HTERT RPE-1 (cell line): ENCODE measurements around the gene SLIT3.
"Not testable (repeated sequence)": the region's sequence is repeated elsewhere in the genome, so short reads cannot be mapped to it uniquely, and the experiment has no call there.

Experiments
- in situ Hi-C: fragments of 300-500 bp; cut with MboI; formaldehyde crosslinking; loops from 4 replicates; pipeline ENCODE4 v1.14.3; 2020; ENCODE audit warnings: low sequenced_read_pairs

SLIT3 gene

GRCh38 chr5:169114466-169115065 lies 186.4 kb downstream of the SLIT3 start:
- in situ Hi-C loops: no loop called here

DNA sequence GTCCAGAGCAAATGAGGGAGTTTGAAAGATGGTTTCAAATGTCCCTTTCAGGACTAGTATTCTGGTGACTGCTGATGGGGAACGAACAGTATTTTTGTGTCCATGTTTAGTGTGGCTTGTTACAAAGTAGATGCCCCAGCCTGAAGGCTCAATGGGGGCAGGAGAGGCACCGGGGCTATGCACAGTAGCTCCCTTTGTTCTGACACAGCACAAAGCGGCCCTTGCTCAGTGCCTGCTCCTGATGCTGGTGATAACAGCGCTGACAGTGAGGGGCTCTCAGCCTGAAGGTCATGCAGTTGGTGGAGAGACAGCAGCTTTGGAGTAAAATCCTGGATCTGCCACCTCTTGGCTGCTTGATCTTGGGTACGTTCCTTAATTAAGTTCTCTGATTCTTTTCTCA lies 188.9 kb downstream of the SLIT3 start:
- in situ Hi-C loops: no loop called here

DNA sequence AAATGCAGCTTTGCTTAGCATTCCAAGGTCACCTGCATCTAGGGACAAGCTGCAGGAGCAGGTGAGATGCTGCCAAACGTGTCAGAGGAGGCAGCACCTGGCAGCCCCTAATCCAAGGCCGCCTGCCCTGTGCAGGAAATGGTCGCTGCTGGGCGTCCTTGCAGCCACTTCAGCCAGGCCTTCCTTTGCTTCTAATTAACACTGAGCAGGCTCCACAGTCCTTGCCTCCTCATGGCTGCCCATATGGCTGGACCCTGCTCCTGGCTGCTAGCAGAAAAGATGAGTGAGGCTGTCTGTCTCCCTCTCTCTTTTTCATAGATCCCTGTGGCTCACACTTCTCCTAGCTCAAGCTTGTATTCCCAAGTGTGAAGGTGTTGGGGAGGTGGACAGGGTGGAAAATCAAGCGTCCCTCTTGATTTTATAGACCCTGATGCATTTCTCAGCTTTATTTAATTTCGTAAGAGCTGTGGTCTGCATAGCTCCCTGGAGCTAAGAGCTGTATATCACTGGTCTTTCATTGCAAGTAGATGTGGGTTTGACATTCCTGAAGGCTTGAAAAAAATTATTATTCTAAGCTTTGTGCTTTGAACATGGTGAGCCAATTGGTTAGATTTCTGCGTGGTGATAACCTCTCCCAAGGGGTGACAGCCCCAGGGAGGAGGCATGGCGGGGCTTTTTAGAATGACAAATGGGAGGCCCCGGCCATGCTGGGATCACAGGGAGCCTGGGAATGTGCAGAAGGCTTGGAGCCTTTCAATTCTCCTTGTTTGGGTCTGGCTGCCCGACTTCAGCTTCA lies 193.8 kb downstream of the SLIT3 start:
- in situ Hi-C loops: no loop called here

DNA sequence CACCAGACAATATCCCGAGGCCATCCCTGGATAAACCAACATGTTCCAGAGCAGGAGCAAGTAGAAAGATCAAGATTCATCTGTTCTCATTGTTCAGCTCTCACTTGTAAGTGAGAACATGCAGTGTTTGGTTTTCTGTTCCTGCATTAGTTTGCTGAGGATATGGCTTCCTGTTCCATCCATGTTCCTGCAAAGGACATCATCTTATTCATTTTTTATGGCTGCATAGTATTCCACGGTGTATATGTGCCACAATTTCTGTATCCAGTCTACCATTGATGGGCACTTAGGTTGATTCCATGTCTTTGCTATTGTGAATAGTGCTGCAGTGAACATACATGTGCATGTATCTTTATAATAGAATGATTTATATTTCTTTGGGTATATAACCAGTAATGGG lies 195.4 kb downstream of the SLIT3 start:
- in situ Hi-C loops: not testable (repeated sequence)

DNA sequence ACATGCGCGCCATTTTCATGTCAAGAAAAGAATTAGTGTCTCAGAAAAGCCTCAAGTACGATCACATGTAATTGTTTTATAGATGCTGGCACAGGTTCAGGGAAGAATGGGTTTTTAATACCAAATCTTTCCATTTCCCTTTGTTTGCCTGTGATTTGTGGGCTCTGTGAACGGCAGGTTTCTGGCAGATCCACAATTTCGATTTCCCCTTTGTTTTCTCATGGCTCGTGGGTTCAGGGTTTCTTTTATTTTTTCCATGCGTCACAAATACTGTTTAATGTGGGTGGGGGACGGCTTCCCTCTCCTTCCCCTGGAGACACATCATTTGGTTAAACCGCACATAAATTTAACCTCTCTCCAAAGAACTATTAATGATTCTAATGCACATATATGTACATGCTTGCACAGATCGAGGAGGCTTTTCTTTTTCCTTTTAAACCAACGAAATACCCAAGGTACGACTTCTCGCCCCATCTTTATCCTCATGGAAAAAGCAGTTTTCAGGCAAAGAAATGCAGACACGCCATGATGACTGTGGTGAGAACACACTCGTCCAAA lies 195.9 kb downstream of the SLIT3 start:
- in situ Hi-C loops: no loop called here

- in situ Hi-C loops: no loop called here
Observed at GRCh38 chr5:169103586-169104181, 197.3 kb downstream of the SLIT3 start.

DNA sequence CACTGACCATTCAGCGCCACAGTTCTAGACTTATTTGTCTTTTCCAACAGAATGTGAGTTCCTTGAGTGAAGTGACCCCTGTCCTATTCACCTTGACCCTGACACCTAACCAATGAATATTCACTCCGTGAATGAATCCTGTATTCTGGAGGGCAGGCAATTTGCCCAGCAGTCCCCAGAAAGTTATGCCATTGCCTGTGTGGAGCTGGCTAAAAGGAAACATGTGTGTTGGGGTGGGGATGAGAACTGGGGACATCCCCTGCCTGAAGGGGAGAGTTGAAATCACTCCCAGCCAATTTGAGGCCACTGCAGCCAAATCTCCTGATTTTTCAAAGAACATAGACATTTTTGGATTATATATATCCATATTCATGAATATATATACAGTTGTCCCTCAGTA lies 199.0 kb downstream of the SLIT3 start:
- in situ Hi-C loops: no loop called here

DNA sequence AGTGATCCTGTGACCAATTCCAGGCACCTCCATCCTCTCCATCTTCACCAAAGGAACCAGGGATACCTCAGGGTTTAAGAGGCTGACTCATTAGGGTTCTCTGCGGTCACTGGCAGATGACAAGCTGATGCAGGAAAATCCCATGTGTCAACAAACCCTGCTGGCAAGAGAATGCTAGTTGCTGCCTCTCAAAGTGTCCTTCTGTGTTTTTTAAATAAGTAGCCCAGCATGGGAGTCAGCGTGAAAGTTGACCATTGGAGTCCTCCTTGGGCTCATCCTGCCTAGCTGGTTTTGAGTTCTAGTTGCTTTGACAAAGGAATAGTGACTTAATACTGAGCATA lies 200.2 kb downstream of the SLIT3 start:
- in situ Hi-C loops: no loop called here

DNA sequence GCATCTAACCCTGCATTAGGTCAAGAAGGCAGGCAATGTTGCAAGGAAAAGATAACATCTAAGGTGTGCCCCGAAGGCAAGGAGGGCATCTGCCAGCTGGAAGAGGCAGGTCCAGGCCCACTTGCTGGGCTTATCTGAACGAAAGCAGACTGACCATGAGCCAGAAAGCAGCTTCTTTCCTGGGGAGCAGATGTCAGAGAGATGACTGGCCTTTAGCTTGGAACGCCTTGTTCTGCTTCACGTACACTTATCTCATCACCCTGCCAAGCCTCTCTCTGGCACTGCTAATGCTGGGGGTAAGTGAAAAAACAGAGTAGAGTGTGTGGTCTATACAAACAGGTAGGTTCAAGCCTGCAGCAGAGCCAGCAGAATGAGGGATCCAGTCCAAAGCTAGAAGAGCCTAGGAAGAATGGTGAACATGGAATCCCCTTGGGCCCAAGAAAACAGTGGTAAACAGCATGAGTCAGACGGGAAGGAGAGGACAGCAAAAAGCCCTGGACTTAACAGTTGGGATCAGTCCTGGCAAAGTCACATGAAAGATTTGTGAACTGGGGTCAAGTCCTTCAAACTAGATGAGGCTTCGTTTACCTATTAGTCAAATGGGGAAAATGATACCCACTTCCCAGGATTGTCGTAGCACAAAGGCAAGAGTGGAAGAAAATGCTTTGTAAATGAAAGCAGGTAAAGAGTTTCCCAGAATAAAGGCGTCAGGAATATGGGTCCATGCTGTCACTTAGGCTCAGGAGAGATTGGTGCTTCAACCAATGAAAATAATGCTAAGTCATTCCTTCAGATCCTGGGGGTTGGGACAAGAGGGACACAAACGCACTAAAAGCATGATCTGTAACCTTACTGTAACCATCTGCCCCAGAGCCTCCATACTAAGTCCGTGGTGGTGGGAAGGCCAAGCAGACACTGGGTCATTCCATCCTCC lies 200.9 kb downstream of the SLIT3 start:
- in situ Hi-C loops: no loop called here

DNA sequence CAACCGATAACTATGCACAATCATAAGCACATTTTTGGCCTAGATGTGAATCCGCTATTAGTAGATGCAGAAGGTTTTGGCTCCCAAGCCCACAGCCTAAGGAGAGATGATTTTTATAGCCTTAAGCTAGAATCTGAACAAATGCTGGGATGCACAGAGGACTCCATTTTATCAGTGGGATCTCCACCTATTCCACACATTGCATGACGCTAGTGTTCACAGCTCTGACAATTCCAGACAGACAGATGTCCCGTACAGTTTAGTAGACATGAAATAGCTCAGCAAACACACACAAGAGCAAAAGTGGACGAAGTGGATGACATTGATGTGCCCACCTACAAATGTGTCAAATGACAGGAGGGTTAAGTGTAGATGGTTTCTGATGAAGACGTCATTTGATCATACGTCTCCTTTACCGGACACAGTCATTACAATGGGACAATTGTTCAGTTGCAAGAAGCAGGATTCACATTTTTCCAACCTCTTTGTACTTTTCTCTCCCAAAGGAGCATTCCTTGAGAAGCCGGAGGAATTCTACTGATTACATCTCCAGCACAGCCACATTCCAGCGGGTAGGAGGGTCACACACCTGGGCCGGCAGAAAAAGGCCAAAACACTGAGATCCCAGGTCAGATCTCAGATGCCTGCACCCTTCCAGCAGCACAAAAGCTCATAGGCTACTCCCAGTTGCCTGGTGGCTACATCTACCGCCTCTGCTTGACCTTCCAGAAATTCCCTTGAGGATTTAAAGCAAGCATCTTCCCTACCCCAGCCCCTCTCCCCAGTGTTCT lies 202.4 kb downstream of the SLIT3 start:
- in situ Hi-C loops: no loop called here

GRCh38 chr5:169097374-169098326 lies 203.3 kb downstream of the SLIT3 start:
- in situ Hi-C loops: no loop called here

GRCh38 chr5:169095976-169096375 lies 205.0 kb downstream of the SLIT3 start:
- in situ Hi-C loops: no loop called here

GRCh38 chr5:169095410-169095960 lies 205.5 kb downstream of the SLIT3 start:
- in situ Hi-C loops: no loop called here

- in situ Hi-C loops: no loop called here
Observed at GRCh38 chr5:169094586-169095409, 206.1 kb downstream of the SLIT3 start.

DNA sequence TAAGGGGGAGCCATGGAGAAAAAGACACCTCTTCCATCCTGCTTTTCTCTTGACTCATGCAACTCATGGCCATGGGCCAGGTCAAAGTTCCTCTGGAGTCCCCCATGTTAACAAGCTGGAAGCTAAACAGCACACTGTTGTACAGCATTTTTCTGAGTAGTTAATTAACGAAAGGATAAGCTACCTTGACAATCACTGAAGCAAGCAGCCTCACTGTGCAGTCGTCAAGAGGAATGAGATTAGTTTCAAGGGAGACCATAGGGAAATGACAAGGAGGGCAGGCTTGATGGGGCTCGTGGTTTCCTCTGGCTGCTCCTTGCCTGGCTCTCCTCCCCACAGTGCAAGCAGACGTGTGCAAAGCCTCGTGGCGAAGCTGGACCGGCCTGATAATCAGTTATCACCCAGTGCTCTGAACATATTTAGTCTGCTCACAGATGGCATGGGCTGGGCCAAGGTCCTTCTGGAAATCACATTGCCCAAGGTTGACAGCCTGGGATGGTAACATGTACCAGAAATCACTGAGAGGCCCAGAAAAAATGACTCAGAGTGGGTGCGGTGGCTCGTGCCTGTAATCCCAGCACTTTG lies 209.5 kb downstream of the SLIT3 start:
- in situ Hi-C loops: no loop called here

- in situ Hi-C loops: no loop called here
Observed at GRCh38 chr5:169089343-169089742, 211.6 kb downstream of the SLIT3 start.

GRCh38 chr5:169088028-169088725 lies 212.8 kb downstream of the SLIT3 start:
- in situ Hi-C loops: no loop called here
